ENCODE measurements around the gene CD14.

- no peak for TF ChIP-seq CTCF (conservative IDR thresholded peaks at IDR 0.05; ENCODE audit: low read depth, low read length)
- TF ChIP-seq EZH2phosphoT487 (IDR thresholded peaks at IDR 0.05; ENCODE audit: borderline replicate concordance, low read length): no peak
- TF ChIP-seq EZH2 (IDR thresholded peaks at IDR 0.05; ENCODE audit: low read length, unreplicated experiment): no peak
Observed at GRCh38 chr5:140674211-140674610, 41.2 kb upstream of the CD14 start.
